Heart left ventricle (tissue), 16 donors: ENCODE results near the gene FABP3. TPM values are rescaled to one million over a fixed set of nuclear protein-coding genes. Genes with fewer than 3 reads are reported as not detected.

Source experiments
- ATAC-seq, 4 donors: fragments of 200-7000 bp; cut with Tn5 transposase; one replicate each; pipeline ENCODE4 v1.9.1; 2020 to 2022; ENCODE audit warnings: moderate library complexity in 4 of 4, mild to moderate bottlenecking in 3 of 4, moderate number of reproducible peaks in 1 of 4
- DNase-seq, 5 donors: peaks; one replicate each; pipeline ENCODE4 v3.0.0-alpha.2; 2020
- H3K27ac ChIP-seq, 12 donors: fragments of 200-600 bp; sonication (generic) in 4 of 12; one replicate each; pipeline versions ENCODE4 v1.5.0 to v1.8.0; 2016 to 2022; ENCODE audit warnings: mild to moderate bottlenecking in 2 of 12
- H3K27me3 ChIP-seq, 9 donors: fragments of 200-600 bp; sonication (generic) in 2 of 9; one replicate each; pipeline versions ENCODE4 v1.5.1 to v1.8.0; 2016 to 2022; ENCODE audit warnings: mild to moderate bottlenecking in 3 of 9
- H3K36me3 ChIP-seq, 9 donors: fragments of 200-600 bp; sonication (generic) in 2 of 9; one replicate each; pipeline versions ENCODE4 v1.5.0 to v1.8.0; 2018 to 2022; ENCODE audit warnings: mild to moderate bottlenecking in 2 of 9
- H3K4me1 ChIP-seq, 12 donors: fragments of 200-600 bp; sonication (generic) in 4 of 12; one replicate each; pipeline versions ENCODE4 v1.5.0 to v1.8.0; 2016 to 2022; ENCODE audit warnings: mild to moderate bottlenecking in 3 of 12
- H3K4me3 ChIP-seq, 12 donors: fragments of 200-600 bp; sonication (generic) in 4 of 12; one replicate each; pipeline versions ENCODE4 v1.5.0 to v1.8.0; 2017 to 2022; ENCODE audit warnings: mild to moderate bottlenecking in 9 of 12, moderate library complexity in 4 of 12
- H3K9me3 ChIP-seq, 12 donors: fragments of 200-600 bp; sonication (generic) in 4 of 12; one replicate each; pipeline versions ENCODE4 v1.5.0 to v1.8.0; 2016 to 2022; ENCODE audit warnings: mild to moderate bottlenecking in 1 of 12
- CTCF ChIP-seq, 12 donors: fragments of 200-600 bp; sonication (generic) in 4 of 12; IDR thresholded peaks; one replicate each; pipeline versions ENCODE4 v1.5.0 to v1.8.0; 2018 to 2022; ENCODE audit warnings: antibody characterized with exemption in 12 of 12, mild to moderate bottlenecking in 5 of 12
- POLR2A ChIP-seq, 2 donors: fragments of 450-650 bp; IDR thresholded peaks; one replicate each; pipeline ENCODE4 v1.6.1; 2017; ENCODE audit warnings: antibody characterized with exemption in 2 of 2, mild to moderate bottlenecking in 2 of 2, moderate library complexity in 2 of 2
- WGBS, 4 donors: extraction: QIAGEN DNeasy Blood & Tissue Kit in 2 of 4; methylation state at CpG; one replicate each; pipeline versions ENCODE4 v1.1.5 to v1.1.7; 2013 to 2018; 5-methylcytosine and 5-hydroxymethylcytosine counted together
- intact Hi-C, 10 donors: fragments of 100-400 bp; cut with DNase I; formaldehyde crosslinking; loops; one replicate each; pipeline versions ENCODE4 v1.11.1 to v1.14.2; 2022
- polyA plus RNA-seq, 2 donors: library from polyadenylated mRNA; stranded (reverse); fragments of 200-250 nt; gene quantifications; one replicate each; pipeline ENCODE4 v1.2.3, GENCODE V29; 2013
- total RNA-seq, 9 donors: library from RNA; depleted of rRNA in 2 of 9; stranded (reverse); fragments of >200 nt in 2 of 9; fragmentation: NEBNext Ultra II Directional in 3 of 9; extraction: Animal tissue kit (Norgen Biotek cat#: 25700) in 3 of 9; gene quantifications; one replicate each; pipeline versions ENCODE4 v1.1.0 to v1.2.4, GENCODE V29; 2016 to 2023
- donor health status: ischemic (EF 13 %, LVEDD 7.1; RV severe dilation, severe dysfunction).
- donor health status: healthy with polysubstance abuse.
- donor health status: DM: no; HTN: yes; CAD: no.
- donor health status: DM: no; HTN: no; CAD: no.
- donor health status: ischemic (EF 25% LVEDD 6.9; RV normal size, moderate dysfunction).
- donor health status: ischemic (EF 25% LVEDD 5.7; RV mildly dilated, moderate dysfunction).
- donor health status: healthy.
- donor health status: DM: yes; HTN: yes; CAD: no.
- donor health status: ischemic (EF 35%, LVEDD 5.7; RV mildly dilated, moderate dysfunction).
- donor health status: nonischemic (EF 11% LVEDD 7.7; RV severe dilation, severe dysfunction).
- donor health status: DM: yes; HTN: yes; CAD: no.
- donor health status: PGD.
- donor health status: ischemic (EF 29% LVEDD 5.4; RV normal size, mild dysfunction).
- donor health status: nonischemic (EF 23%, LVEDD 6.1; RV moderate dilation, normal function).

The FABP3 gene
- total and polyA plus RNA-seq, 11 donors = 2,591 to 10,560 (median 5,230) TPM

GRCh38 chr1:31399976-31400375 lies 27.1 kb upstream of the FABP3 start:
- ATAC-seq (no peak), DNase-seq (no peak)
- no peak for TF ChIP-seq CTCF (IDR thresholded peaks at IDR 0.05)
- TF ChIP-seq POLR2A (IDR thresholded peaks at IDR 0.05) = no peak
- WGBS, 4 donors = 66 to 72% (median 69%) methylated on average over 3 of the region's 3 CpGs
- peaks cover 0 to 1% (median under 1%) of the 10 kb centered on the region in 12 donors for H3K4me1 ChIP-seq
- H3K9me3 ChIP-seq = no peaks in the 10 kb centered on the region
- H3K36me3 ChIP-seq = no peaks in the 10 kb centered on the region
- no peak overlapping the region for H3K4me3 ChIP-seq
- peaks cover 0 to under 1% (median 0%) of the 10 kb centered on the region in 9 donors for H3K27me3 ChIP-seq
- no peak overlapping the region for H3K27ac ChIP-seq
- intact Hi-C loops = loop anchor here in 6 of 10 donors (5.0 to 10.0 kb wide), 3 partner anchors 145 to 385 kb away; no protein-coding TSS in a partner anchor

GRCh38 chr1:31398246-31398645 lies 25.4 kb upstream of the FABP3 start:
- 90 to 94% (median 92%) methylated on average over 2 of the region's 2 CpGs for WGBS, 4 donors
- ATAC-seq (no peak), DNase-seq (no peak)
- no peak for TF ChIP-seq POLR2A (IDR thresholded peaks at IDR 0.05)
- TF ChIP-seq CTCF (IDR thresholded peaks at IDR 0.05) = no peak
- Histone ChIP-seq H3K27ac (no peak overlapping the region), H3K4me1 (peaks cover 0 to 12% (median 5%) of the 10 kb centered on the region in 12 donors), H3K27me3 (peaks cover 0 to 3% (median 0%) of the 10 kb centered on the region in 9 donors), H3K4me3 (no peak overlapping the region), H3K9me3 (no peaks in the 10 kb centered on the region), H3K36me3 (no peaks in the 10 kb centered on the region)
- intact Hi-C loops = loop anchor here in 6 of 10 donors (5.0 to 10.0 kb wide), 3 partner anchors 147 to 387 kb away; no protein-coding TSS in a partner anchor

GRCh38 chr1:31397360-31398095 lies 24.7 kb upstream of the FABP3 start:
- no peak overlapping the region for H3K27ac ChIP-seq
- WGBS, 4 donors = 69 to 75% (median 73%) methylated on average over 4 of the region's 4 CpGs
- H3K4me1 ChIP-seq = peaks cover 0 to 12% (median 5%) of the 10 kb centered on the region in 12 donors
- DNase-seq (no peak), ATAC-seq (no peak)
- H3K36me3 ChIP-seq = no peaks in the 10 kb centered on the region
- TF ChIP-seq POLR2A (IDR thresholded peaks at IDR 0.05) = no peak
- no peak for TF ChIP-seq CTCF (IDR thresholded peaks at IDR 0.05)
- peaks cover 0 to 3% (median 0%) of the 10 kb centered on the region in 9 donors for H3K27me3 ChIP-seq
- intact Hi-C loops = loop anchor here in 6 of 10 donors (5.0 to 10.0 kb wide), 3 partner anchors 147 to 387 kb away; no protein-coding TSS in a partner anchor
- no peak overlapping the region for H3K4me3 ChIP-seq
- no peaks in the 10 kb centered on the region for H3K9me3 ChIP-seq

GRCh38 chr1:31396633-31397351 lies 23.9 kb upstream of the FABP3 start:
- H3K36me3 ChIP-seq = no peaks in the 10 kb centered on the region
- H3K27ac ChIP-seq = no peak overlapping the region
- peaks cover 0 to 12% (median 5%) of the 10 kb centered on the region in 12 donors for H3K4me1 ChIP-seq
- H3K27me3 ChIP-seq = peaks cover 0 to 3% (median 0%) of the 10 kb centered on the region in 9 donors
- no peak overlapping the region for H3K4me3 ChIP-seq
- H3K9me3 ChIP-seq = no peaks in the 10 kb centered on the region
- intact Hi-C loops = loop anchor here in 6 of 10 donors (5.0 to 10.0 kb wide), 3 partner anchors 148 to 388 kb away; no protein-coding TSS in a partner anchor
- 91 to 99% (median 96%) methylated on average over 3 of the region's 3 CpGs for whole genome bisulfite sequencing, 4 donors
- TF ChIP-seq CTCF (IDR thresholded peaks at IDR 0.05) (peak in 5 of 12 donors; percentile 8 to 24 (median 11)), POLR2A (IDR thresholded peaks at IDR 0.05) (no peak)
- DNase-seq = no peak
- ATAC-seq = no peak
